Right lobe of liver (tissue), 6 donors: ENCODE results near the gene PRMT5. TPM values are rescaled to one million over a fixed set of nuclear protein-coding genes. Genes with fewer than 3 reads are reported as not detected.
"Not testable (repeated sequence)": the region's sequence is repeated elsewhere in the genome, so short reads cannot be mapped to it uniquely, and the experiment has no call there.

Experiments used
- ATAC-seq, 4 donors: fragments of 200-7000 bp; cut with Tn5 transposase; one replicate each; pipeline ENCODE4 v1.9.1; 2020; ENCODE audit warnings: mild to moderate bottlenecking in 4 of 4, moderate library complexity in 4 of 4
- DNase-seq, 3 donors: peaks; one replicate each; pipeline ENCODE4 v3.0.0-alpha.2; 2020
- H3K27ac ChIP-seq, 3 donors: fragments of 200-600 bp; one replicate each; pipeline ENCODE4 v1.8.0; 2022
- H3K27me3 ChIP-seq, 2 donors: fragments of 200-600 bp; one replicate each; pipeline ENCODE4 v1.8.0; 2022
- H3K36me3 ChIP-seq, 4 donors: fragments of 200-600 bp; sonication (generic) in 1 of 4; one replicate each; pipeline versions ENCODE4 v1.5.1 to v1.8.0; 2017 to 2022; ENCODE audit warnings: control low read depth in 1 of 4
- H3K4me1 ChIP-seq, 4 donors: fragments of 200-600 bp; sonication (generic) in 1 of 4; one replicate each; pipeline versions ENCODE4 v1.5.1 to v1.8.0; 2017 to 2022; ENCODE audit warnings: control low read depth in 1 of 4
- H3K4me3 ChIP-seq, 3 donors: fragments of 200-600 bp; one replicate each; pipeline ENCODE4 v1.8.0; 2022
- H3K9me3 ChIP-seq, 4 donors: fragments of 200-600 bp; sonication (generic) in 1 of 4; one replicate each; pipeline versions ENCODE4 v1.5.1 to v1.8.0; 2017 to 2022; ENCODE audit warnings: control low read depth in 1 of 4
- CTCF ChIP-seq, 4 donors: fragments of 200-600 bp in 3 of 4; fragments of 450-650 bp in 1 of 4; IDR thresholded peaks; one replicate each; pipeline versions ENCODE4 v1.5.1 to v1.8.0; 2016 to 2022; ENCODE audit warnings: antibody characterized with exemption in 4 of 4, mild to moderate bottlenecking in 2 of 4
- POLR2A ChIP-seq: fragments of 450-650 bp; IDR thresholded peaks from one replicate; pipeline ENCODE4 v1.6.1; 2017; ENCODE audit warnings: antibody characterized with exemption, mild to moderate bottlenecking
- WGBS: methylation state at CpG from one replicate; pipeline ENCODE4 v1.1.6; 2018; ENCODE audit warnings: low coverage, low lambda C conversion rate; ENCODE audit not compliant: insufficient coverage; ENCODE audit errors: missing lambda C conversion rate; 5-methylcytosine and 5-hydroxymethylcytosine counted together
- intact Hi-C, 2 donors: fragments of 100-400 bp; cut with DNase I; formaldehyde crosslinking; loops; one replicate each; pipeline versions ENCODE4 v1.11.2 to v1.14.1; 2022
- total RNA-seq, 6 experiments: library from RNA; depleted of rRNA in 2 of 6; stranded (reverse); fragments of >200 nt in 2 of 6; fragmentation: NEBNext Ultra II Directional in 3 of 6; extraction: Animal tissue kit (Norgen Biotek cat#: 25700) in 3 of 6; gene quantifications; one replicate each; pipeline versions ENCODE4 v1.1.0 to v1.2.4, GENCODE V29; 2016 to 2023
- donor health status: DM: no; HTN: yes; CAD: no.
- donor health status: DM: no; HTN: no; CAD: no.
- donor health status: DM: no; HTN: no; CAD: no.
- donor health status: DM: no; HTN: yes; CAD: no.
- donor health status: DM: no; HTN: yes; CAD: no.

The PRMT5 gene
- total RNA-seq, 6 experiments from 2014 or later, result 22.5 to 32.1 (median 25.7) TPM

GRCh38 chr14:22971152-22971551, 42.0 kb upstream of the PRMT5 start:
- TF ChIP-seq CTCF (IDR thresholded peaks at IDR 0.05) (no peak), POLR2A (no peak)
- WGBS, result 80% methylated on average over 1 of the region's 1 CpG
- peaks cover 0 to 26% (median 3%) of the 10 kb centered on the region in 4 donors for H3K36me3 ChIP-seq
- H3K4me1 ChIP-seq, result peaks cover 0 to 30% (median 9%) of the 10 kb centered on the region in 4 donors
- no peaks in the 10 kb centered on the region for H3K9me3 ChIP-seq
- intact Hi-C loops, result no loop called here
- DNase-seq (no peak), ATAC-seq (no peak)
- H3K4me3 ChIP-seq, result no peak overlapping the region
- H3K27me3 ChIP-seq, result no peaks in the 10 kb centered on the region
- H3K27ac ChIP-seq, result no peak overlapping the region

- 46% methylated on average over 4 of the region's 4 CpGs for WGBS
- H3K27me3 ChIP-seq, result no peaks in the 10 kb centered on the region
- intact Hi-C loops, result no loop called here
- ATAC-seq (peak in 2 of 4 donors; percentile 16 to 66), DNase-seq (no peak)
- peaks cover 0 to 7% (median under 1%) of the 10 kb centered on the region in 4 donors for H3K36me3 ChIP-seq
- no peak for TF ChIP-seq CTCF (IDR thresholded peaks at IDR 0.05)
- peak; percentile 9 for TF ChIP-seq POLR2A
- no peak overlapping the region for H3K4me3 ChIP-seq
- H3K9me3 ChIP-seq, result no peaks in the 10 kb centered on the region
- H3K4me1 ChIP-seq, result no peaks in the 10 kb centered on the region
- no peak overlapping the region for H3K27ac ChIP-seq
Observed at GRCh38 chr14:22966783-22967269, 37.6 kb upstream of the PRMT5 start.

- H3K9me3 ChIP-seq, DNase-seq, H3K4me3 ChIP-seq, H3K27me3 ChIP-seq, H3K36me3 ChIP-seq, H3K27ac ChIP-seq, intact Hi-C loops, H3K4me1 ChIP-seq: not testable (repeated sequence)
- 51% methylated on average over 14 of the region's 15 CpGs for WGBS
- peak in 3 of 4 donors; percentile 19 to 43 (median 32) for ATAC-seq
Observed at GRCh38 chr14:22965916-22966782, 37.0 kb upstream of the PRMT5 start.

GRCh38 chr14:22962061-22962676, 33.0 kb upstream of the PRMT5 start:
- TF ChIP-seq POLR2A (no peak), CTCF (IDR thresholded peaks at IDR 0.05) (no peak)
- DNase-seq (no peak), ATAC-seq (no peak)
- no peaks in the 10 kb centered on the region for H3K4me1 ChIP-seq
- WGBS, result 88% methylated on average over 6 of the region's 6 CpGs
- no peaks in the 10 kb centered on the region for H3K9me3 ChIP-seq
- H3K27ac ChIP-seq, result no peak overlapping the region
- no peaks in the 10 kb centered on the region for H3K27me3 ChIP-seq
- H3K4me3 ChIP-seq, result no peak overlapping the region
- H3K36me3 ChIP-seq, result no peaks in the 10 kb centered on the region
- intact Hi-C loops, result no loop called here
